T1000 (cell line): ENCODE data around the gene SPEN.
A peak's percentile ranks its signal among the peaks of the same experiment; 100 is the strongest.
"Not testable (repeated sequence)": the region's sequence is repeated elsewhere in the genome, so short reads cannot be mapped to it uniquely, and the experiment has no call there.

Experiments
- DNase-seq: peaks from one replicate; lab custom pipeline; 2025; ENCODE audit warnings: mixed read lengths; lab: John Stamatoyannopoulos, UW

Gene SPEN

DNA sequence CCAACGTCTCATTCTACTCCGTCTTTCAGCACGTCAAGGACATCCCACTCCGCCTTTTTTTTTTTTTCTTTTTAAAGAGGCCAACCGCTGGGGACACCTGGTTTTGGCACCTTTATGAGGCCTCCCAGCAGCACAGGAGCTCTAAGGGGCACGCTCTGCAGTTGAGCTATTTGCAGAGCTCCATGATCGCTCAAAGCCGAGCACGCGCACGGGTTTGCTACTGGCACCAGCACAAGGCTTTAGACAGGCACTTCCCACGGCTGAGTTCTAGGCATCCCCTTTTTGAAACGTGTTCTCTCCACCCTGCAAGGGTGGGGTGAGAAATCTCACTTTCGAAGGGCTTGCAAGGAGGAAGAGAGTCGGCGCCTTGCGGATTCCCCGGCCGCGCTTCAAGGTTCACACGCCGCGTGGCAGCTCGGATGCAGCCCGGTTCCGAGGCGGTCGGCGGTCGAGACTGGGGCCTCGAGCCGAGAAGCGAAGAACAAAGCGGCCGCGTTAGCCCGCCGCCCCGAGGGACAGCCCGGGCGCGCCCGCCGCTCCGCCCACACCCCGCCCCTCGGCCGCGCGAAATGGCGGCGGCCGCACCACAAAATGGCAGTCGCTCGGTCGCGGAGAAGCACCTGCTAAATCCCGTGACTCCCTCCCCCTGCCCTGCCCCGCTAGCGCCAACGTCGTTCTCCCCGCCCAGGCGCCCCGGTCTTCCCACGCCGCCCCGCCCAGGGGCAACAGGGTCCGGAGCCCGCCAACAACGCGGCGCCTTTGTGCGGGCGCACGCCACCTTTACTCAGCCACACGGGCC lies 12.9 kb upstream of the SPEN start:
- DNase-seq, result peak; percentile 71

- no peak for DNase-seq
Measured at GRCh38 chr1:15835205-15835740, 12.2 kb upstream of the SPEN start.

DNA sequence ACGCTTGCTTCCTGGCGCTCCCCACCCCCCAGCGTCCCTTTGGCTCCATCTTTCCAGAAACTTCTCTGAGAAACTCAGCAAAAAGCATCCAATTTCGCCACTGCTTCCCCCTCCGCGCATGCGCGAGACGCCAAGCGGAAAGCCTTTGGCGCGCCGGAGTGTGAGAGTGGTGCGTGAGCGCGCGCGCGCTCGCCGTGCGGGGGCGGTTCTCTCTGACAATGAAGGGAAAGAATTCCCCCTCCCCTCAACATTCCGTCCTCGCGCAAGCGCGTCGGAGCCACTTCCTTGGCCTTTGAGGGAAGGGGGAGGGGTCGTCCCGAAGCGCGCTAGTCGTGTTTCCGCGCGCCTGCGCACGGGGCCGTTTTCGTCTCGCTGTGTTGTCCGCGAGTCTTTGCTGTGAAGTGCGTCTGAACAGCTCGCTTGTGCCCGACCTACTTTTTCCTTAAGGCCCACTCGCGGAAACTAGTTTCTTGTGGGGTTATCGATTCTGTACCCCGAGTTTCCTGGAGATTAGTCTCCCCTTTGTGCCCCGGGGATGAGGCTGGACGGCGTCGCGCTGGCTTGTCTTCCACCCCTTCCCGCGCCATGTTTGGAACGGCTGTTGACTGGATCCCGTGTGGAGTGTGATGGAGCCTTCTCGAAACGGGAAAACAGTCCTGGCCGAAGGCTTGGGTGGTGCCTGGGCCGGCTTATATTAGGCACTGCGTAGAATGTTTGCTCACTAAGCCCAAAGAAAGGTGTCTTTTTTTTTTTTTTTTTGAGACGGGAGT lies 11.6 kb upstream of the SPEN start:
- peak; percentile 98 for DNase-seq

GRCh38 chr1:15836511-15836771 lies 11.1 kb upstream of the SPEN start:
- DNase-seq, result not testable (repeated sequence)

GRCh38 chr1:15836772-15837669 lies 10.5 kb upstream of the SPEN start:
- DNase-seq, result no peak

DNA sequence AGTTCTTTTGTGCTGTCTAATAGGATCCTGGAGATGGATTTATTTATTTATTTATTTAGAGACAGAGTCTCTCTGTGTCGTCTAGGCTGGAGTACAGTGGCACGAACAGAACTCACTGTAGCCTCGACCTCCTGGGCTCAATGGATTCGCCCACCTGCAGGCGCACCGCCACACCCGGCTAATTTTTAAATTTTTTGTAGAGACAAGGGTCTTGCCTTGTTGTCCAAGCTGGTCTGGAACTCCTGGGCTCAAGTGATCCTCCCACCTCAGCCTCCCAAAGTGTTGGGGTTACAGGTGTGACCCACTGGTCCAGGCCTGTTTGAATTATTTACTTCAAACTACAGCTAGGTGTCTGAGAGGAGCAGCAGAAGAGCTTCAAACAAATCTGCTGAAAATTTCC lies 9.6 kb upstream of the SPEN start:
- no peak for DNase-seq

GRCh38 chr1:15838721-15839120 lies 8.8 kb upstream of the SPEN start:
- no peak for DNase-seq

GRCh38 chr1:15843826-15844572 lies 3.5 kb upstream of the SPEN start:
- DNase-seq, result no peak

DNA sequence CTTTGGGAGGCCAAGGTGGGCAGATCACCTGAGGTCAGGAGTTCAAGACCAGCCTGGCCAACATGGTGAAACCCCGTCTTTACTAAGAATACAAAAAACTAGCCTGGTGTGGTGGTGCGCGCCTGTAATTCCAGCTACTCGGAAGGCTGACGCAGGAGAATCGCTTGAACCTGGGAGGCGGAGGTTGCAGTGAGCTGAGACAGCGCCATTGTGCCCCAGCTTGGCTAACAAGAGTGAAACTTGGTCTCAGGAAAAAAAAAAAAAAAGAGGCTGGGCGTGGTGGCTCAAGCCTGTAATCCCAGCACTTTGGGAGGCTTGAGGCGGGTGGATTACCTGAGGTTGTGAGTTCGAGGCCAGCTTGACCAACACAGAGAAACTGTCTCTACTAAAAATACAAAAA lies 1.5 kb upstream of the SPEN start:
- DNase-seq, result not testable (repeated sequence)

GRCh38 chr1:15847893-15848142 lies 311 bp downstream of the SPEN start:
- DNase-seq, result no peak

DNA sequence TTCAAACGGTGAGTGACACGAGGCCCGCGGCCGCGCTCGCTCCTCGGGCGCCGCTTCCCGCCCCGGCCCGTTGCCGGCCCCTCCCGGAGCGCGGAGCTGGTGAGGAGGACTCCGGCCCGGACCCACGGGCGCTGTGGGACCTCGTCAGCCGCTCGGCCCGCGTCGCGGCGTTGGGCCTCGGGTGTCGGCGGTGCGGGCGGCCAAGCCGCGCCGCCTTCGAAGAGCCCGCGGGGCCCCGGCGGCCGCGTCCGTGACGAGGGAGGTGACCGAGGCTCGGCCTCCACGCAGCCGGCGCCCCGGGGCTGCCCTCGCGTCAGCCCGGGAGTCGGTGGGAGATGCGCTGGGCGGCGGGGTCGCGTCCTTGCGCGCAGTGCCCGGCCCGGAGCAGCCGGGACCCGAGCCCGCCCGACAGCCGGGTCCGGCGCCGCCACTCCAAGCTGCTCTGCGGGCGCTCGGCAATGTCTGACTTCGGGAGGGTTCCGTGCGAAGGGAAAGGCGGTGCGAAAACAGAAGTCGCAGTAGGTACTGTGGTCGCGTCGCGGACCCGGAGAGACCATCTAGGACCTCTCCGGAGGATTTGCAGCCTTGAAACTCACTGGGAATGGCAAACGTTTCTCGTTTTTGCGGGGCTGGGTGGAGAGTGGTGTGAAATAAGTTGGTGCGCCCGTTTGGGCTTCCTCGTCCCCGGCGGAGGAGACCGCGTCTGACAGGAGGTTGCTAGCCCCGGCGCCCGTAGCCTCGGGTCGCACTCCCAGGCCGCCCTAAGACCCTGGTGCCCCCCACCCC lies 829 bp downstream of the SPEN start:
- DNase-seq, result no peak

- peak; percentile 63 for DNase-seq
Measured at GRCh38 chr1:15848929-15849774, 1.6 kb downstream of the SPEN start.

GRCh38 chr1:15849775-15850324 lies 2.3 kb downstream of the SPEN start:
- DNase-seq, result no peak

GRCh38 chr1:15850471-15851001 lies 3.0 kb downstream of the SPEN start:
- no peak for DNase-seq

GRCh38 chr1:15851210-15852035 lies 3.9 kb downstream of the SPEN start:
- DNase-seq, result no peak

DNA sequence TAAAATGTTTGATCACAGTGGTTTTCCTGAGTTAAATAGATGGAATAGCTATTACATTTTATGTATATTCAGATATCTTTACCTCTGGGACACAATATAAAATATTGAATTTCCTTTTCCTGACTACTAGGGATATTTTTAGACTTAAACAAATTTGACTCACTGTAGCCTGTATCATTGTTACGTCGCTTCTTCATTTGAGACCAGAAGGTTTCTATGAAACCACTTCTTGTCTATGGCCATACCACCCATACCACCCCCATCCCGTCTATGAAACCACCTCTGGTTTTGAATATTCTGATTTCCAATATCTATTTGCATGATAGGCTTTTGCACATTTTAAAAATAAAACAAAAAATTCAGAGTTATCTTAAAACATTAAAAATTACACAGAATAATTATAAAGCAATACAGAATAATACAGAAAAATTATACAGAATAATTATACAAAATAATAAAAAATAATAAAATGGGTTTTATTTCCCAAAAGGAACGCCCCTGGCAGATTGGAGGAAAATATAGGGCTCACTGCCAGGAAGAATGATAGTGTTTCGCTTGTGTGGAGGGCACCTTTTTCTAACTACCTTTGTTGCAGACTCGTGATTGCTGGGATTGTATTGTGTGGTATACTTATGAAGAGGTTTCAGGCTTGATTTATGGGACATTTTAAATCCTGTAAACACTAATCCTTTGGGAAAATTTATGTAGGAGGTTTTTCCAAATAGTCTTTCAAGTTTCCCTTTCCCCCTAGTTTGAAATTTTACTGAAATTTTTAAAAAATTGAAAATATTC lies 4.7 kb downstream of the SPEN start:
- no peak for DNase-seq

DNA sequence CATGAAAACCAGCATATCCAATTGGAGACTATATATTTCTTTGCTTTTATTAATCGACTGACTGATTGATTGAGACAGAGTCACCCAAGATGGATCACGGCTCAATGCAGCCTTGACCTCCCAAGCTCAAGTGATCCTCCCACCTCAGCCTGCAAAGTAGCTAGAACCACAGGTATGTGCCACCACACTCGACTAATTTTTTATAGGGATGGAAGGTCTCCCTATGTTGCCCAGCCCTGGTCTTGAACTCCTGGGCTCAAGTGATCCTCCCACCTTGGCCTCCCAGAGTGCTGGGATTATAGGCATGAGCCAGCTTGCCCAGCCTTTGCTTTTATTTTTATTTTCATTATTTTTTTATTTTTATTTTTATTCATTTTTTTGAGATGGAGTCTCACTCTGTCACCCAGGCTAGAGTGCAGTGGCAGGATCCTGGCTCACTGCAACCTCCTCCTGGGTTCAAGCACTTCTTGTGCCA lies 5.4 kb downstream of the SPEN start:
- DNase-seq, result no peak

GRCh38 chr1:15856888-15857287 lies 9.4 kb downstream of the SPEN start:
- no peak for DNase-seq
